Neural cell (in vitro differentiated cells): Measurements from ENCODE around the gene CXCR5. TPM values are rescaled to one million over a fixed set of nuclear protein-coding genes. Genes with fewer than 3 reads are reported as not detected.
A peak's percentile ranks its signal among the peaks of the same experiment; 100 is the strongest.

Experiments used
- H2AFZ ChIP-seq: fragments of 200-600, 300-800 bp; sonication (generic), shearing (Covaris generic); 2 replicates; pipeline ENCODE4 v1.6.0; 2014; ENCODE audit warnings: low read depth, mild to moderate bottlenecking, antibody characterized with exemption, low read length, moderate library complexity
- H3F3A ChIP-seq: fragments of 200-600 bp; shearing (Covaris generic); 2 replicates; pipeline ENCODE4 v1.6.1; 2016; ENCODE audit warnings: mild to moderate bottlenecking, moderate library complexity, mixed read lengths, antibody characterized with exemption, low read length; ENCODE audit not compliant: insufficient read depth, poor library complexity, severe bottlenecking
- H3K27ac ChIP-seq: fragments of 200-600, 300-800 bp; sonication (generic), shearing (Covaris generic); 2 replicates; pipeline ENCODE4 v1.5.1; 2014; ENCODE audit warnings: mild to moderate bottlenecking, low read length, moderate library complexity
- H3K27me3 ChIP-seq: fragments of 300-800, 200-600 bp; sonication (generic), shearing (Covaris generic); 2 replicates; pipeline ENCODE4 v1.6.0; 2014; ENCODE audit warnings: mild to moderate bottlenecking, low read depth, low read length, moderate library complexity; ENCODE audit not compliant: insufficient read depth
- H3K36me3 ChIP-seq: fragments of 300-800, 200-600 bp; sonication (generic), shearing (Covaris generic); 2 replicates; pipeline ENCODE4 v1.5.1; 2014; ENCODE audit warnings: mild to moderate bottlenecking, antibody characterized with exemption, low read length, moderate library complexity; ENCODE audit not compliant: insufficient read depth
- H3K4me2 ChIP-seq: fragments of 300-800, 200-600 bp; sonication (generic), shearing (Covaris generic); 2 replicates; pipeline ENCODE4 v1.6.0; 2014; ENCODE audit warnings: mild to moderate bottlenecking, low read length
- H3K4me3 ChIP-seq: fragments of 300-800, 200-600 bp; sonication (generic), shearing (Covaris generic); 2 replicates; pipeline ENCODE4 v1.5.1; 2014; ENCODE audit warnings: mild to moderate bottlenecking, low read length, moderate library complexity
- H3K79me2 ChIP-seq: fragments of 200-600 bp; shearing (Covaris generic); replicated peaks from 2 replicates; pipeline ENCODE4 v1.6.0; 2014; ENCODE audit warnings: mild to moderate bottlenecking, low read length, moderate library complexity; ENCODE audit not compliant: insufficient read depth
- H3K9ac ChIP-seq: fragments of 300-800, 200-600 bp; sonication (generic), shearing (Covaris generic); 2 replicates; pipeline ENCODE4 v1.6.1; 2016; ENCODE audit warnings: mild to moderate bottlenecking, low read length, mixed read lengths
- H3K9me2 ChIP-seq: fragments of 200-600 bp; shearing (Covaris generic); 2 replicates; pipeline ENCODE4 v1.6.1; 2016; ENCODE audit warnings: mild to moderate bottlenecking, low read length, mixed read lengths; ENCODE audit not compliant: insufficient read depth
- H3K9me3 ChIP-seq: fragments of 200-600, 300-800 bp; sonication (generic), shearing (Covaris generic); 2 replicates; pipeline ENCODE4 v1.6.1; 2016; ENCODE audit warnings: mild to moderate bottlenecking, mixed run types, low read length, moderate library complexity, mixed read lengths
- H4K20me1 ChIP-seq: fragments of 200-600 bp; shearing (Covaris generic); 2 replicates; pipeline ENCODE4 v1.6.1; 2016; ENCODE audit warnings: mild to moderate bottlenecking, mixed run types; ENCODE audit not compliant: insufficient read depth
- CTCF ChIP-seq: fragments of 450-650 bp; IDR thresholded peaks from 2 replicates; pipeline ENCODE4 v1.5.1; 2014; ENCODE audit warnings: antibody characterized with exemption, mild to moderate bottlenecking, moderate library complexity; ENCODE audit not compliant: poor library complexity, severe bottlenecking
- EP300 ChIP-seq: fragments of 450-650 bp; conservative IDR thresholded peaks from 2 replicates; pipeline ENCODE4 v1.6.1; 2014; ENCODE audit warnings: antibody characterized with exemption, mild to moderate bottlenecking, moderate library complexity; ENCODE audit not compliant: poor library complexity, severe bottlenecking
- EZH2 ChIP-seq: fragments of 200-600, 300-800 bp; shearing (Covaris generic), sonication (generic); IDR thresholded peaks from 2 replicates; pipeline ENCODE4 v1.6.1; 2014; ENCODE audit warnings: antibody characterized with exemption, low read length, borderline replicate concordance, mild to moderate bottlenecking; ENCODE audit not compliant: insufficient read depth, poor library complexity, severe bottlenecking
- MXI1 ChIP-seq: fragments of 450-650 bp; conservative IDR thresholded peaks from 2 replicates; pipeline ENCODE4 v1.6.1; 2014; ENCODE audit warnings: antibody characterized with exemption, mild to moderate bottlenecking; ENCODE audit not compliant: poor library complexity, severe bottlenecking
- POLR2AphosphoS5 ChIP-seq: IDR thresholded peaks from 2 replicates; pipeline ENCODE4 v1.6.1; 2012
- RAD21 ChIP-seq: fragments of 450-650 bp; conservative IDR thresholded peaks from 2 replicates; pipeline ENCODE4 v1.6.1; 2014; ENCODE audit warnings: antibody characterized with exemption, mild to moderate bottlenecking, moderate library complexity
- TAF1 ChIP-seq: IDR thresholded peaks from 2 replicates; pipeline ENCODE4 v1.6.1; 2012; ENCODE audit warnings: low read depth
- polyA plus RNA-seq: library from polyadenylated mRNA; depleted of rRNA; stranded (reverse); fragments of >200 nt; gene quantifications from 2 replicates; pipeline ENCODE4 v1.2.3, GENCODE V29; 2014
- TF ChIP-seq, protein P1 (sequence below): IDR thresholded peaks from 2 replicates; pipeline ENCODE4 v1.6.1; 2012; ENCODE audit warnings: borderline replicate concordance

Gene CXCR5
- polyA plus RNA-seq, 1 donor from 2014 or later = not detected

GRCh38 chr11:118909619-118910308 lies 26.1 kb downstream of the CXCR5 start:
- H3F3A ChIP-seq = no peaks in the 10 kb centered on the region
- peaks cover 30% of the 10 kb centered on the region for H3K79me2 ChIP-seq
- TF ChIP-seq MXI1 (no peak), TAF1 (no peak), RAD21 (no peak), POLR2AphosphoS5 (no peak), EZH2 (no peak)
- TF ChIP-seq, protein P1, sequence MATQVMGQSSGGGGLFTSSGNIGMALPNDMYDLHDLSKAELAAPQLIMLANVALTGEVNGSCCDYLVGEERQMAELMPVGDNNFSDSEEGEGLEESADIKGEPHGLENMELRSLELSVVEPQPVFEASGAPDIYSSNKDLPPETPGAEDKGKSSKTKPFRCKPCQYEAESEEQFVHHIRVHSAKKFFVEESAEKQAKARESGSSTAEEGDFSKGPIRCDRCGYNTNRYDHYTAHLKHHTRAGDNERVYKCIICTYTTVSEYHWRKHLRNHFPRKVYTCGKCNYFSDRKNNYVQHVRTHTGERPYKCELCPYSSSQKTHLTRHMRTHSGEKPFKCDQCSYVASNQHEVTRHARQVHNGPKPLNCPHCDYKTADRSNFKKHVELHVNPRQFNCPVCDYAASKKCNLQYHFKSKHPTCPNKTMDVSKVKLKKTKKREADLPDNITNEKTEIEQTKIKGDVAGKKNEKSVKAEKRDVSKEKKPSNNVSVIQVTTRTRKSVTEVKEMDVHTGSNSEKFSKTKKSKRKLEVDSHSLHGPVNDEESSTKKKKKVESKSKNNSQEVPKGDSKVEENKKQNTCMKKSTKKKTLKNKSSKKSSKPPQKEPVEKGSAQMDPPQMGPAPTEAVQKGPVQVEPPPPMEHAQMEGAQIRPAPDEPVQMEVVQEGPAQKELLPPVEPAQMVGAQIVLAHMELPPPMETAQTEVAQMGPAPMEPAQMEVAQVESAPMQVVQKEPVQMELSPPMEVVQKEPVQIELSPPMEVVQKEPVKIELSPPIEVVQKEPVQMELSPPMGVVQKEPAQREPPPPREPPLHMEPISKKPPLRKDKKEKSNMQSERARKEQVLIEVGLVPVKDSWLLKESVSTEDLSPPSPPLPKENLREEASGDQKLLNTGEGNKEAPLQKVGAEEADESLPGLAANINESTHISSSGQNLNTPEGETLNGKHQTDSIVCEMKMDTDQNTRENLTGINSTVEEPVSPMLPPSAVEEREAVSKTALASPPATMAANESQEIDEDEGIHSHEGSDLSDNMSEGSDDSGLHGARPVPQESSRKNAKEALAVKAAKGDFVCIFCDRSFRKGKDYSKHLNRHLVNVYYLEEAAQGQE = no peak
- H3K27ac ChIP-seq = peak overlapping the region; percentile 94
- no peaks in the 10 kb centered on the region for H3K27me3 ChIP-seq
- H3K4me2 ChIP-seq = peak overlapping the region; percentile 81
- no peaks in the 10 kb centered on the region for H3K36me3 ChIP-seq
- no peaks in the 10 kb centered on the region for H3K9me2 ChIP-seq
- peak overlapping the region; percentile 67 for H3K4me3 ChIP-seq
- no peaks in the 10 kb centered on the region for H4K20me1 ChIP-seq
- no peaks in the 10 kb centered on the region for H3K9me3 ChIP-seq
- peak overlapping the region; percentile 81 for H3K9ac ChIP-seq
- H2AFZ ChIP-seq = no peak overlapping the region

DNA sequence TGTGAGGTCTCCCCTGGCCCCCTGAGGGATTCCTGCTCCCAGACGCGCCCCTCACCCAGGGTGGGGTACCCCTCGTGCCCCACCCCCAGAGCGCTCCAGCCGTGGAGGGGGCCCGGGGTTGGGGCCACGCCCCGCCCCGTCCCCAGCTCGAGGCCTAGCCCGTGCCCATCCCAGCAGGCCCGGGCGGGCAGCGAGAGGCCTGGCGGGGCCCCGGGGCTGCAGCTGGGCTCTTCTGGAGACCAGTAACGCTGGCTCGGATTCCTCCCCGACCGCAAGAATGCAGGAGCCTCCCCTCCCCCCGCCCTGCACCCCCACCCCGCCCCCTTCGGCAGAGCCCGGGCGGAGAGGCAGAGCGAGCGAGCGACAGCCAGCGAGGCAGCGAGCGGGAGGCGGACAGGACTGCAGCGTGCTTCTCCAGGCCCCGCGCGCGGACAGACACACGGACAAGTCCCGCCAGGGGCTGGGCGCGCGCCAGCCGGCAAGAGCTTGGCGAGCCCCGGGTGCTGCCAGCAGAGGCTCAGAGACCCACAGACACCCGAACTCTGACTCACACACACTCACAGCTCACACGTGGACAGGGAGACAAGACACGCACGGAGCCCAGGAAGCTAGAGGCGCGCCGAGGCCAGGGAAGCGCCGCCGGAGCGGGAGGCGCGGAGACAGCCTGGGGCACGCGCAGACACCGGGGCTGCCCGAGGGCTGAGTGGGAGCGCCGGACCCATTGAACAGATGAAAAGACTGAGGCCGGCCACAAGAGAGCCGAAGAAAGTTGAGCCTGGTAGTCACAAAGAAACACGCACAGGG lies 26.8 kb downstream of the CXCR5 start:
- Histone ChIP-seq H3K9ac (peak overlapping the region; percentile 81), H2AFZ (no peak overlapping the region), H3K9me2 (no peaks in the 10 kb centered on the region), H3K4me2 (no peak overlapping the region), H3K4me3 (peak overlapping the region; percentile 67), H3K27ac (peak overlapping the region; percentile 94), H3K79me2 (peaks cover 31% of the 10 kb centered on the region), H4K20me1 (no peaks in the 10 kb centered on the region), H3K27me3 (no peaks in the 10 kb centered on the region), H3K9me3 (no peaks in the 10 kb centered on the region), H3F3A (no peaks in the 10 kb centered on the region), H3K36me3 (no peaks in the 10 kb centered on the region)
- TF ChIP-seq EP300 (no peak), CTCF (no peak), TAF1 (peak; percentile 46), POLR2AphosphoS5 (peak; percentile 22), MXI1 (peak; percentile 39), EZH2 (no peak), RAD21 (no peak)
- TF ChIP-seq, protein P1 = no peak
